ENCODE results near the gene WDR75.

GRCh38 chr2:189442468-189442867, 1.2 kb downstream of the WDR75 start:
- no peak for TF ChIP-seq GATA2 (IDR thresholded peaks at IDR 0.05; ENCODE audit: low read depth, low read length)
- TF ChIP-seq GATA3 (IDR thresholded peaks at IDR 0.05; ENCODE audit: low read depth, low read length): no peak
